ENCODE data around the gene KIF22. TPM values are rescaled to one million over a fixed set of nuclear protein-coding genes. Genes with fewer than 3 reads are reported as not detected.
"Not testable (repeated sequence)": the region's sequence is repeated elsewhere in the genome, so short reads cannot be mapped to it uniquely, and the experiment has no call there.

KIF22 gene
- total RNA-seq, 1 experiment from 2014 or later: 134 TPM

DNA sequence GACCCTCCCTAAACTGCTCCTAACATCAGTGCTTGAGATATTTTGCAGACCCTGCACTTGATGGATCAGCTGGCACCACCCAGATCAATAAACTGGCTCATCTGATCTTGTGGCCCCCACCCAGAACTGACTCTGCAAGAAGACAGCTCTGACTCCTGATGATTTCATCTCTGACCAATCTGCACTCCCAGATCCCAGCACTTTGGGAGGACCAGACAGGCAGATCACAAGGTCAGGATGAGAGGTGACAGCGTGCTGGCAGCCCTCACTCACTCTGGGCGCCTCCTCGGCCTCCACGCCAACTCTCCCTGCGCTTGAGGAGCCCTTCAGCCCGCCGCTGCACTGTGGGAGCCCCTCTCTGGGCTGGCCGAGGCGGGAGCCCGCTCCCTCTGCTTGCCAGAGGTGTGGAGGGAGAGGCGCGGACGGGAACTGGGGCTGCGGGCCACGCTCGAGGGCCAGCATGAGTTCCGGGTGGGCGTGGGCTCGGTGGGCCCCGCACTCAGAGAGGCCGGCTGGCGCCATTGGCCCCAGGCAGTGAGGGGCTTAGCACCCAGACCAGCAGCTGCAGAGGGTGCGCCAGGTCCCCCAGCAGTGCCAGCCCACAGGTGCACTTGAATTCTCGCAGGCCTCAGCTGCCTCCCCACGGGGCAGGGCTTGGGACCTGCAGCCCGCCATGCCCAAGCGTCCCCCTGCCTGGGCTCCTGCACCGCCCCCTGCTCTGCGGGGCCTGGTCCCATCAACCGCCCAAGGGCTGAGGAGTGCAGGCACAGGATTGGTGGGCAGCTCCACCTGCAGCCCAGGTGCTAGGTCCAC lies 42.4 kb upstream of the KIF22 start:
- no TSS peak for BruUV-seq (replicated peaks)
- no peak for DNase-seq

DNA sequence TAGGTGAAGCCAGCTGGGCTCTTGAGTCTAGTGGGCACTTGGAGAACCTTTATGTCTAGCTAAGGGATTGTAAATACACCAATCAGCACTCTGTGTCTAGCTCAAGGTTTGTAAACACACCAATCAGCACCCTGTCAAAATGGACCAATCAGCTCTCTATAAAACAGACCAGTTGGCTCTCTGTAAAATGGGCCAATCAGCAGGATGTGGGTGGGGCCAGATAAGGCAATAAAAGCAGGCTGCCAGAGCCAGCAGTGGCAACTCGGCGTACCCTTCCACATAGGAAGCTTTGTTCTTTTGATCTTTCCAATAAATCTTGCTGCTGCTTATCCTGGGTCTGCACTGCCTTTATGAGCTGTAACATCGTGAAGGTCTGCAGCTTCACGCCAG lies 41.8 kb upstream of the KIF22 start:
- BruUV-seq (replicated peaks); intact Hi-C loops (cut with micrococcal nuclease; ENCODE audit: unreplicated experiment); H3K27ac Mint-ChIP-seq (ENCODE audit: unreplicated experiment); DNase-seq; H3K4me1 Mint-ChIP-seq (ENCODE audit: low read depth, unreplicated experiment); H3K9me3 Mint-ChIP-seq (ENCODE audit: low read depth, unreplicated experiment); H3K36me3 Mint-ChIP-seq (ENCODE audit: insufficient read depth, unreplicated experiment); H3K4me3 Mint-ChIP-seq (ENCODE audit: low read depth, unreplicated experiment): not testable (repeated sequence)
- CTCF ChIA-PET: interaction anchor here (0.7 to 1.1 kb wide), 2 partner anchors 48 to 261 kb away, joined by 3 read pairs; no protein-coding TSS in a partner anchor
- H3K27me3 Mint-ChIP-seq (ENCODE audit: unreplicated experiment): peaks cover 10% of the 10 kb centered on the region

More for the DNA sequence above, 42.4 kb upstream of the KIF22 start:
- TF ChIP-seq, protein P1, sequence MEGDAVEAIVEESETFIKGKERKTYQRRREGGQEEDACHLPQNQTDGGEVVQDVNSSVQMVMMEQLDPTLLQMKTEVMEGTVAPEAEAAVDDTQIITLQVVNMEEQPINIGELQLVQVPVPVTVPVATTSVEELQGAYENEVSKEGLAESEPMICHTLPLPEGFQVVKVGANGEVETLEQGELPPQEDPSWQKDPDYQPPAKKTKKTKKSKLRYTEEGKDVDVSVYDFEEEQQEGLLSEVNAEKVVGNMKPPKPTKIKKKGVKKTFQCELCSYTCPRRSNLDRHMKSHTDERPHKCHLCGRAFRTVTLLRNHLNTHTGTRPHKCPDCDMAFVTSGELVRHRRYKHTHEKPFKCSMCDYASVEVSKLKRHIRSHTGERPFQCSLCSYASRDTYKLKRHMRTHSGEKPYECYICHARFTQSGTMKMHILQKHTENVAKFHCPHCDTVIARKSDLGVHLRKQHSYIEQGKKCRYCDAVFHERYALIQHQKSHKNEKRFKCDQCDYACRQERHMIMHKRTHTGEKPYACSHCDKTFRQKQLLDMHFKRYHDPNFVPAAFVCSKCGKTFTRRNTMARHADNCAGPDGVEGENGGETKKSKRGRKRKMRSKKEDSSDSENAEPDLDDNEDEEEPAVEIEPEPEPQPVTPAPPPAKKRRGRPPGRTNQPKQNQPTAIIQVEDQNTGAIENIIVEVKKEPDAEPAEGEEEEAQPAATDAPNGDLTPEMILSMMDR (IDR thresholded peaks at IDR 0.05; ENCODE audit: unreplicated experiment): no peak
- Mint-ChIP-seq H3K4me1 (ENCODE audit: low read depth, unreplicated experiment) (no peaks in the 10 kb centered on the region), H3K4me3 (ENCODE audit: low read depth, unreplicated experiment) (no peak overlapping the region), H3K9me3 (ENCODE audit: low read depth, unreplicated experiment) (no peaks in the 10 kb centered on the region), H3K27ac (ENCODE audit: unreplicated experiment) (no peak overlapping the region), H3K36me3 (ENCODE audit: insufficient read depth, unreplicated experiment) (no peaks in the 10 kb centered on the region), H3K27me3 (ENCODE audit: unreplicated experiment) (peaks cover 10% of the 10 kb centered on the region)
- intact Hi-C loops (cut with micrococcal nuclease; ENCODE audit: unreplicated experiment): no loop called here
- CTCF ChIA-PET: interaction anchor here (0.7 kb wide), 1 partner anchor 262 kb away, joined by 3 read pairs; no protein-coding TSS in a partner anchor

DNA sequence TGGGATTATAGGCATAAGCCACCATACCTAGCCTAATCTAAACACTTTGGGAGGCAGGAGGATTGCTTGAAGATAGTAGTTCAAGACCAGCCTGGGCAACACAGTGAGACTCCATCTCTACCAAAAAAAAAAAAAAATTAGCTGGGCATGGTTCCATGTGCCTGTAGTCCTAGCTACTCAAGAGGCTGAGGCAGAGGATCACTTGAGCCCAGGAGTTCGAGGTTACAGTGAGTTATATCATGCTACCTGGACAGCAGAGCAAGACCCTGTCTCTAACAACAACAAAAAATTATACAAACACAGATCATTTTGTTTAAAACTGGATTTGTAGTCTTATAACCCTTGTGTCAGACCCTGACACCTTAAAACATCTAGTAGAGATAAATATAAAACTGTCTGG lies 37.0 kb upstream of the KIF22 start:
- DNase-seq: no peak
- intact Hi-C loops (cut with micrococcal nuclease; ENCODE audit: unreplicated experiment): no loop called here
- Mint-ChIP-seq H3K4me1 (ENCODE audit: low read depth, unreplicated experiment) (peaks cover 8% of the 10 kb centered on the region), H3K36me3 (ENCODE audit: insufficient read depth, unreplicated experiment) (no peaks in the 10 kb centered on the region), H3K27me3 (ENCODE audit: unreplicated experiment) (no peaks in the 10 kb centered on the region), H3K4me3 (ENCODE audit: low read depth, unreplicated experiment) (no peak overlapping the region), H3K9me3 (ENCODE audit: low read depth, unreplicated experiment) (no peaks in the 10 kb centered on the region), H3K27ac (ENCODE audit: unreplicated experiment) (no peak overlapping the region)
- TF ChIP-seq, protein P1 (IDR thresholded peaks at IDR 0.05; ENCODE audit: unreplicated experiment): no peak
- no TSS peak for BruUV-seq (replicated peaks)
- CTCF ChIA-PET: interaction anchor here (1.1 to 1.4 kb wide), 2 partner anchors 15 to 25 kb away, joined by 3 read pairs; no protein-coding TSS in a partner anchor

DNA sequence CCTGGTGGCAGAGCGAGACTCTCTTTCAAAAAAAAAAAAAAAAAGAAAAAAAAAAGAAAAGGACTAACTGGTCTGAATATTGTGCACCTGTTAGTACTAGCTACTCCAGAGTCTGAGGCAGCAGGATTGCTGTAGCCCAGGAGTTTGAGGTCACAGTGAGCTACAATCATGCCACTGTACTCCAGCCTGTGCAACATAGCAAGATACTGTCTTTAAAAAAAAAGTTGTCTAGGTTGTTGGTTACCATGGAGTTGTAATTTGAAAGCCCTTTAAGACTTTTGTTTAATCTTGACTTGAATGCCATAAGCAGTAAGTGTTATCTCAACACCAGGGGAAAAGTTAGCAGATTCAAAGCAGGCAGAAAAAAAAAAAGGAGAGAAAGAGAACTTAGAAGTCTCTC lies 33.9 kb upstream of the KIF22 start:
- BruUV-seq (replicated peaks): no TSS peak
- TF ChIP-seq, protein P1 (IDR thresholded peaks at IDR 0.05; ENCODE audit: unreplicated experiment): no peak
- Mint-ChIP-seq H3K27ac (ENCODE audit: unreplicated experiment) (no peak overlapping the region), H3K36me3 (ENCODE audit: insufficient read depth, unreplicated experiment) (no peaks in the 10 kb centered on the region), H3K4me1 (ENCODE audit: low read depth, unreplicated experiment) (peaks cover 8% of the 10 kb centered on the region), H3K9me3 (ENCODE audit: low read depth, unreplicated experiment) (no peaks in the 10 kb centered on the region), H3K27me3 (ENCODE audit: unreplicated experiment) (no peaks in the 10 kb centered on the region), H3K4me3 (ENCODE audit: low read depth, unreplicated experiment) (no peak overlapping the region)
- CTCF ChIA-PET: interaction anchor here (1.0 kb wide), 1 partner anchor 9 kb away, joined by 3 read pairs; no protein-coding TSS in a partner anchor
- intact Hi-C loops (cut with micrococcal nuclease; ENCODE audit: unreplicated experiment): no loop called here
- no peak for DNase-seq

DNA sequence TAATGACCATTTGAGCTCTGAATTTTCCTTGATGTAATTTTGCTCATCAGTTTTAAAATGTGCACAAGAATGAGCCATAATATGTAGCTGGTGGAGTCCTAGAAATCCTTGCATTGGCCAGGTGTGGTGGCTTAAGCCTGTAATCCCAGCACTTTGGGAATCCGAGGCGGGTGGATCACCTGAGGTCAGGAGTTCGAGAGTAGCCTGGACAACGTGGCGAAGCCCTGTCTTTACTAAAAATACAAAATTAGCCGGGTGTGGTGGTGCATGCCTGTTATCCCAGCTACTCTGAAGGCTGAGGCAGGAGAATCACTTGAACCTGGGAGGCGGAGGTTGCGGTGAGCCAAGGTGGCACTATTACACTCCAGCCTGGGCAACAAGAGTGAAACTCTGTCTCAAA lies 33.5 kb upstream of the KIF22 start:
- CTCF ChIA-PET; H3K36me3 Mint-ChIP-seq (ENCODE audit: insufficient read depth, unreplicated experiment); intact Hi-C loops (cut with micrococcal nuclease; ENCODE audit: unreplicated experiment); H3K9me3 Mint-ChIP-seq (ENCODE audit: low read depth, unreplicated experiment); BruUV-seq (replicated peaks); H3K4me3 Mint-ChIP-seq (ENCODE audit: low read depth, unreplicated experiment); DNase-seq; H3K4me1 Mint-ChIP-seq (ENCODE audit: low read depth, unreplicated experiment); H3K27me3 Mint-ChIP-seq (ENCODE audit: unreplicated experiment); H3K27ac Mint-ChIP-seq (ENCODE audit: unreplicated experiment): not testable (repeated sequence)

Data from Calu3 (cell line).